NCI-H1417 (cell line): Measurements from ENCODE around the gene METTL26.

Source experiments
- DNase-seq, 3 experiments: peaks; one replicate each; lab custom pipeline; 2025; lab: John Stamatoyannopoulos, UW

METTL26 gene

DNA sequence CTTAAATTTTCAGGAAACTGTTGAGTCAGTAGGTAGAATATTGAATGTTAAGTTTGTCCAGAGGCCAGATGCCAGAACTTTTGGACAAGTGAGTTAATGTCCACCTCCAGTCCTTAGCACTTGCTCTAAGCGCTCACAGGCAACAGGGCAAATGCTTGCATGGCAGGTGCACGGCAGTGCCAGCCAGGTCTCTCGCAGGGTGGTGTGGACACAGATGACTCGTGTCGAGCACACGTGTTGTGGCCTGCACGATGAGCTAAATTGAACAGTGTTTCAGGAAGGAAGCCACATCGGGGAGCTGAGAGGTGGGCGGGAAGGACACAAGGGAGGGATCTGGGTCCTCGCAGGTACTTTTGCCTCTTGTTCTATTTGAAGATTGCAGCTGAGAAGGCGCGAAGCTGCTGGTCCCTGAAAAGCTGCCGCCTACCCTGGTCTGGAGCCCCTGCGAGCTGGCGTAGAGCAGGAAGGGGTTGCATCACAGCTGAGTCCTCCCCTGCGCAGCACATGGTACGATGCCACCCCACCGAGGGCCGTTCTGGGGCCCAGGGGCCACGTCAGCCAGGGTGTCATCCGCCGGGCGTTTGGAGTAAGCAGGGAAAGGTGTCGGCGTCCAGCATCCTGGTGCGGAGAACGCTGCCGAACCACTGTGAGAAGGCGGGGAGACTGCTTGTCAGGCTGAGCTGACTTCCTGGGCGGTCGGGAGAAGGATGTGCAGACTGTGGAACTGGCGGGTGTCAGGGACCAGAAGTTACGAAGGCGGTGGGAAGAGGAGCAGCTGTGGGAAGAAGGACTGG lies 40.0 kb downstream of the METTL26 start:
- DNase-seq = peak in 1 of 3 experiments; percentile 37

DNA sequence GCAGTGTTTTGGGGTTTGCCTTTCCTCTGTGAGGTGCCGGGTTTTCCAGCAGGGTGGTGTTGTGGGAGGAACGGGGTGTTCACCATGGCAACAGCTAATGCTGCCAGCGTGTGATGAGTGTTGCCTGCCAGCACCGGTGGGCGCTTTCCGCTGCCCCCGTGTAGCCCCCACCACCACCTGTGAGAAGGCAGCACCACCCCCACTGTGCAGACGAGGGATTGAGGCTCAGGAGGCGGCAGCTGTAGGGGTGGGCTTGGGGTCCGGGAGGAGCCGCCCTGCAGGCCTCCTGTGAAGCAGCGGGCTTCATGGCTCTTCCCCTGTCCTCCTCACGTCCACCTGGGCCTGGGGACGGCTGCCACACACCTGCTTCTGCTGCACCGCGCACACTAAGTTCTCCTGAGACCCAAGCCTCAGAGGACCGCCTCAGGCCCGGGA lies 41.0 kb downstream of the METTL26 start:
- DNase-seq = peak in 1 of 3 experiments; percentile 9

DNA sequence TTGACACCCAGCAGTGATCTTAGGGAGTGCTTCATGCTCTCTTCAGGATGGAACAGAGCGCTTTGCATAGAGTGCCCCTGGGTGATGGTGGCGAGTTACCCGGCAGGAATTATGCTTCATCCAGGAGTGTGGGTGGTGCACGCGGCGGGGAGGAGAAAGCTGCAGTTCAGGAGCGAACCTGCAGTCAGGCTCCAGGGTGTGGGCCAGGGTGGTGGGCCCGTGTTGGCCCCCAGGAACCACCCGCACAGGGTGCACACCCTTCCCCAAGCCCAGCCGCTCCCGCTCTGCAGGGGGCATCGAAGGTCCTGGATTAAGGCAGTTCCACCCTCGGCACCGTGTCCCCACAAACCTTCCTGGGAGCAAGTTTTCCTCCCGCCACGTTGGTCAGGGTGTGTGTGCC lies 42.3 kb downstream of the METTL26 start:
- DNase-seq = no peak

DNA sequence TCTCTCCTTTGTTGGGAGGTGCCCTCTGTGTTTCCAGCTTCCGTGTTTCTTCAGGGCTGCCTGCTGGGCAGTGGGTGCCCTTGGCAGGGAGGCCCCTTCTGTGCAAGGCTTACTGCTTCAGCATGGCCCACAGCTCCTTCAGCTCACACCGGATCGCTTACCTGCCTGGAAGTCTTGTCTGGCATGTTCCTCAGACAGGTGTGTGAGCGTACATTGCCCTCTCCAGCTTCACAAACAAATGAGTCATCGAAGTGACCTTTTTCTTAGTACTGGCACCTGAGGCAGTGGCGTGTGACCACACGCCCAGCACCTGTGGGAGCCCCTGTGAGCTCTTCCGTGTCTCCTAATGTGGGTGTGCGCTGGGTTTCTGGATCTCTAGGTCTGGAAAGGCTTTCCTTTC lies 42.7 kb downstream of the METTL26 start:
- peak; percentile 63 to 82 (median 80) for DNase-seq

DNA sequence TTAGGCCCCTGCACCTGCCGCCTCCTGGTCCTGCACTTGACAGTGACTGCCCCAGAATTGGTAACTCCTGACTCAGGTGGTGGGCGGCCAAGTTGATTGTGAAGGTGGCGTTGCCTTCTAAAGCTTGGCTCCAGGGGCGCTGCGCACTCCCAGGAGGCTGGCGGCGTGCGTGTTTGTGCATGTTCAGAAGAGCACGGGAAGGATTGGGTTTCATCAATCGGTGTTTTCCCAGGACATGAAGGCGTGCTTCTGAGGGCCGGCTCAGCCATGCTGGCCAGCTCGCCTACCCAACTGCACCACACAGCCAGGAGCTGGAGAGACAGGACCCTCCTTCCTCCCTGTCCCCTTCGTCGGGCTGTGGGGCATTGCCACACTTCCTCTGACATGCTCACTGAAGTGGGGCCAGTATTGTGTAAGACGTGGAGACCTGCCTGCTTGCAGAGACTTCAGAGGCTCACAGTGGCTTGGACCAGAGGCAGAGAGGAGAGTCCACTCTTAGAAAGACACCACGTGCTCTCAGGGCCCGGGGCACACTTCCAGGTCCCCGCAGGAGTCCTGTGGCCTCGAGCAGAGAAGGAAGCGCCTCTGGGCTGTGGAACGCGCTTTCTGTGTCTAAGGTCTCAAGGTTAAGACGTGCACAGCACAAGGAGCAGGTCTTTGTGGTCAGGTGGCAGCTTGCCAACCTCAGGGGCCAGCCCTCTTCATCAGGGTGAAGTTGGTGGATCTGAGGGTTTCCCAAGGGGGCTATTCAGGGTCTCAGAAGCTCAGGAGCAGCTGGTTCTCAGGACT lies 43.4 kb downstream of the METTL26 start:
- peak; percentile 72 to 90 (median 88) for DNase-seq

DNA sequence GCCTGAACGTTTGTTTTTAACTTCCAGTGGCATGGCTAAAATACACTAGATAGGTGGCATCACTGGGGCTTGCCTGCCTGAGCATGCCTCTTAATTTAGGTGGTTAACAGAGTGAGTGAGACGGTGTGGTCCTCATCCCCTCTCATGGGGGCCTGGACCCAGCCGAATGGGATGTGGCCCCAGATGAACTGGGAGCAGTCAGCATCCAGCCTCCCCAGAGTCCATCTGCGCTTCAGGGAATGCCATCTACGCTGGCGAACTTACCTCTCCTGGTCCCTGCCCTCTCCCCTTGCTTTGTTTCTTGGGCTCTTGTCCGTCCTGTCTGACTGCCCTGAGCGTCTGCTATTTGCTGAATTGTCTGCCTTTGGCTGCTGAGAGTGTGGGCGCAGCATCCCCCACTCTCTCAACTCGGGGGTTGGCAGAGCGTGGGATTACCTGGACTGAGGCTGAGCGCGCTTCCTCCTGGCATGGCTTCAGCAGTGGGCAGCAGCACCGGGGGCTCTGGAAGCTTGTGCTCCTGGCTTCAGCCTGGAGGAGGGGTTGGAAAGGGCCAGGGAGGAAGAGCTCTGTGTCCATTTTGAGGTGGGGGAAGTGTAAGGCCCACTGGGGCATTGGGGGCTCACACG lies 44.1 kb downstream of the METTL26 start:
- DNase-seq = peak in 1 of 3 experiments; percentile 37

DNA sequence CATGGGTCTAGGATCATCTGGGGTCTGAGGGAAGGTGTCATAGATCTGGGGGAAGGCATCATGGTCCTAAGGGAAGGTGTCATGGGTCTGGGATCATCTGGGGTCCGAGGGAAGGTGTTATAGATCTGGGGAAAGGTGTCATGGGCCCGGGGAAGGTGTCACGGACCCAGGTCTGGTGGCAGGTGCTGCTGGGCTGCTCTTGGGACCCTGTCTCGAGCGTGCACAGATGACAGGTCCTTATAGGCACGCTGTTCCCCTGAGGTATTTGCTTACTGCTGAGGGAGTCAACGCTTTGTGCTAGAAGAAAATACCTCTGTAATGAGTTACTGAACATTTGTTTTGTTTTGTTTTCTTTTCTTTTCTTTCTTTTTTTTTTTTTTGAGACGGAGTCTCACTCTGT lies 44.9 kb downstream of the METTL26 start:
- no peak for DNase-seq

DNA sequence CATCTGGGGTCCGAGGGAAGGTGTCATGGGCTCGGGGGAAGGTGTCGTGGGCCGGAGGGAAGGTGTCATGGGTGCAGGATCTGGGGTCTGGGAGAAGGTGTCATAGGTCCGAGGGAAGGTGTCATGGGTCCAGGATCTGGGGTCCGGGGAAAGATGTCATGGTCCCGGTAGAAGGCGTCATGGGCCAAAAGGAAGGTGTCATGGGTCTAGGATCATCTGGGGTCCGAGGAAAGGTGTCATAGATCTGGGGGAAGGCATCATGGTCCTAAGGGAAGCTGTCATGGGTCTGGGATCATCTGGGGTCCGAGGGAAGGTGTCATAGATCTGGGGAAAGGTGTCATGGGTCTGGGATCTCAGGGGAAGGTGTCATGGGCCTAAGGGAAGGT lies 45.3 kb downstream of the METTL26 start:
- no peak for DNase-seq

DNA sequence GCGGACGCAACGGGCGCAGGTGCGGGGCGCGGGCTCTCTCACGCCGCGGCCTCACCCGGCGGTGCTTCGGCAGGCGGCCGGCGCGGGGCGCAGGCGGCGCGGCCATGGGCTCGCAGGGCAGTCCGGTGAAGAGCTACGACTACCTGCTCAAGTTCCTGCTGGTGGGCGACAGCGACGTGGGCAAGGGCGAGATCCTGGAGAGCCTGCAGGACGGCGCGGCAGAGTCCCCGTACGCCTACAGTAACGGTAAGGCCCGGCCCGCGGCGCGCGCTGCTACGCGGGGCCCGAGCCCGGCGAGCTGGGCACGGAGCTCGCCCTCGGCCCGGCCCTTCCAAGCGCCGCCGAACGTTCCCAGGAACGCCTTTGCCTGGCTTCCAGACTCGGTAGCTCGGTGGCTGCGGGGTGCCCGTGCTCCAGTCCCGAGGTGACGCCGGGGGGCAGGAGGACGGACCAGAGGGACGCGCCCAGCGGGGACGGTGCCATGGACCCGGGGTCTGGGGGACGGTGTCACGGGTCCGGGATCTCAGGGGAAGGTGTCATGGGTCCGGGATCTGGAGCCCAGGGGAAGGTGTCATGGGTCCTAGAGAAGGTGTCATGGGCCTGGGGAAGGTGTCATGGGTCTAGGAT lies 45.8 kb downstream of the METTL26 start:
- DNase-seq = peak in 1 of 3 experiments; percentile 64

DNA sequence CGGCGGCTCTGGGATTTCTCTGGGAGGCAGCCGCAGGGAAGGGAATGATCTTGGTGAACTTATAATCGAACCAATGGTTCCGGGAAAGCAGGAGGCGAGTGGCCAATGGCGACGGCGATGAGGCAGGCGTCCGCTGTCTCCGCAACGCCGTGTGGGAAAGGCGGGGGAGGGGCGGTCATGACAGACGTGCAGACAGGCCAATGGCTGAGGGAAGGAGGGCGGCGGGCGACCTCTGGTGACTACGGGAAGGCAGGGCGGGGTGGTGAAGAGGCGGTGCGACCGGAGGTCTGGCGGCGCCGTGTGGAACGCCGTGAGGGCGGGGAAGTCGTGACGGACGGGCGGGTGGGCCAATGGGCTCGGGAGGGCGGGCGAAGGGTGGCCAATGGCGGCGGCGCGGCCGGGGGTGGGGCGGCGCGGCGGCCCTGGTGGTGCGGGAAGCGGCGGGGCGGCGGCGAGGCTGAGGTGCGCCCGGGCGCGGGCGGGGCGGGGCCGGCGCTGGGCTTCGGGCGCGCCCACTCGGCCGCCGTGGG lies 46.4 kb downstream of the METTL26 start, which contains the start of gene RAB40C:
TSS of gene RAB40C (plus strand) at position 409 of the 530 bp plus-strand sequence. CDS start 226 bp downstream, outside the sequence.
- DNase-seq = peak; percentile 97 to 99 (median 98)

DNA sequence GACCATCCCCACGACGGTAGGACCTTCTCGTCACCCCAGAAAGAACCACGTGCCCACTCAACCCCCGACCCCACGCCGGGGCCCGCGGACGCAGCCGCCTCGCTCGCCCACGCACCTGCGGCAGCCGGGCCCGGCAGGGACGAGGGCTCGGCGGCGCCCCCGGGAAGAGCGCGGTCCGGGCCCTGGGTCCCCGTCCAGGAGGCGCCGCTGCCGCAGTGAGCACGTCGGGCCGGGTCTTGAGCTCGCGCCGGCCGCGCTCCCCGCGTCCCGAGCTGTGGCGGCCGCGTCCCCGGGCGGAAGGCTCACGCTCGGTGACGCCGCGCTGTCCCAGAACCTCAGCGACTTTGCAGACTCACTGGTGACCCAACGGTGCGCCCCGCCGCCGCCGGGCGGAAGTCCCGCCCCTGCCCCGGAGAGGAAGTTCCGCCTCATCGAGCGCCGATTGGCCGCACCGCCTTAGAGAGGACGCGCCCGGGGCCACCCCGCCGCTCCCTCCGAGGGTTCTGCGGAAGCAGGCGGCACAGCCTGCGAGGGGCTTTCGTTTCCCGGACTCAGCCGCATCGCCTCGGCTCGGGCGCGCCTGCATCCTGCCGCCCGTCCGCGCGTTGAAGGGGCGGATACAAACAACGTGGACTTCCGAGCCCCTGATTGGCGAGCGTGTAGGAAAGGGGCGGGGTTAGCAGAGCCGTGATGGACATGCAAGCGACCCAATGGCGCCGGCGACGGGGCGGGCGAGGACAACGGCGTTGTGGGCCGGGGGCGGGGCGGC lies 47.0 kb downstream of the METTL26 start:
- DNase-seq = peak; percentile 98 to 99 (median 98)

DNA sequence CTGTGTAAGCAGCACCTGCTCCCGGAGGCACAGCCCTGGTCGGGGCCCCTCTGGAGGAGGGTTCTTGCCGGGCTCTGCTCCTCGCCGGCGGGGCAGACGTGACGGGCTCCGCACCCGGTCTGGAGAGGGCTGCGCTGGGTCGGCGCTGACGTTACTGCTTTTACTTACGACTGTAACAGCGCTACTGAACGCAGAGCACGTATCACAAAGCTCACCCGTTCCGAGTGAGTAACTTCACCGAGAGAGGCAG lies 47.5 kb downstream of the METTL26 start:
- DNase-seq = peak; percentile 44 to 80 (median 75)

DNA sequence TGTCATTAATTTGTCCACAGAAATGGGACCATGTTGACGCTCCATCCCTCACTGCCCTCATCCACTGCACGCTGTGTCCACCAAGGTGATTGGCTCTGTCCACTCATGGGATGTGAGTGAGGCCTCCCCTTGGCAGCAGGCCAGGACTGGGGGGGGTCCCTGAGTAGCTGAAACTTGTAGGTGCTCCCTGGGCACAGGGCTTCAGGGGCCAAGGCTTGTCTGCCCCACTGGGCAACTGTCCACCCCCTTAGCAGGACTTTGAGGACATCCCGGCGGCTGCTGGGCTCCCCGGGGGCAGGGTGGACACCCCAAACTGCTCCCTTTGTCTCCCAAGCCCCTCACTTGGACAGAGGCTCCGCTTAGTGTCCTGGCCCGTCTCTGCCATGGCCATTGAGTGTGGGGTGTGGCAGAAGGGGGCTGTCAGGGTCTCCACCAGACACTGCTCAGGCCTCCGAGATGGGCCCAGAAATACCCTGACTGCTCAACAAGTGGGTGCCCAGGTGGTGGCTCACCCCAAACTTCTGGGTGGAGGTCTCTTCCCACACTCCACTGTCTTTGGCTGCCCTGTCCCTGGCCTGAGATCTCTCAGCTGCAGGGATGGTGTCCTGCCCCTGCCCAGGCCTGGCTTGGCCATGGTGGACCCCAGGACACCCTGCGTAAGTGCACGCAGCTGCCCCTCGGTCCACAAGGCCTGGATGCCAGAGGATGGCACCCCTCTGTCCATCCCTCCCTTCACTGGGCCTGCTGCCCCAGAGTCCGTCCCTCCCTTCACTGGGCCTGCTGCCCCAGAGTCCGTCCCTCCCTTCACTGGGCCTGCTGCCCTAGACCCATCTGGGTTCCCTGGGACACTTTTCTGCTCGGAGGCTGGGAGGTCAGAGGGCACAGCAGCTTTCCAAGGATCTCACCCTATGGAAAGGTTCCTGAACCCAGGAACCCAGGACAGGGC lies 49.2 kb downstream of the METTL26 start:
- DNase-seq = peak in 1 of 3 experiments; percentile 28

DNA sequence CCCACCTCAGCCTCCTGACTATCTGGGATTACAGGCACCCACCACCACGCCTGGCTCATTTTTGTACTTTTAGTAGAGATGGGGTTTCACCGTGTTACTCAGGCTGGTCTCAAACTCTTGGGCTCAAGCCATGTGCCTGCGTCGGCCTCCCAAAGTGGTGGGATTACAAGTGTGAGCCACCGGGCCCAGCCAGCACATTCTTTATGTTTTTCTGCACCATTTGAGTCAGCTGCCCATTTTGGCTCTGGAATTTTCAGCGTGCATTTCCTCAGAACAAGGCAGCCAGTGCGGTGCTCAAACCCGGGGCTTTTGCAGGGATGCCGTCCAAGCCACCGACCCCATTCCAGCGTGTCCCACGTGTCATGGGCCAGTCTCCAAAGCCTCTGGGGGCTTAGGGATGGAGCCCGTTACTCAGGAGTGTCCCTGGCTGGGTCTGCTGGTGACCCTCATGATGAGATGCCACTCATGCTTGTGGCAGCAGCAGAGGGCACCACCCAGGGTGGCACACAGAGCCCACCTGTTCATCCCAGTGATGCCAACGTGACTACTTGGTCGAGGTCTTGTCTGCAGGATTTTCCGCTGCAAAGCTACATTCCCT lies 50.0 kb downstream of the METTL26 start:
- no peak for DNase-seq

DNA sequence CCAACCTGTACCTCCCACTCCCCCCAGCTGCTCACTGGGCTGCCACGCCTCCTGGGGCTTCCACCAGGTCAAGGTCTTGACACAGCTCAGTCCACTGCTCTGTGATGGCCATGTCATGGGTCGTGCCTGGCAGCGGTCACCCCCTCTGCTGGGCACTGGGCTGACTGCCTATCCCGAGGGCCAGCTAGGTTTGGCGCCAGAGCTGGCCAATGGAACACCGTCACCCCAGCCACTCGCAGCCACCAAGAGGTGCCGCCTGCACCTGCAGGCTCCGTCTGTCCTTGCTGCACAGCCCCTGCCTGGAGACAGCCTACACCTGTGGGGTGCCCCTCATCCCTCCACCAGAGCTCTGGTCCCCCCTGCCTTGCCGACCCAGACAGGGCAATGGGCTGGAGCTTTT lies 50.8 kb downstream of the METTL26 start:
- peak in 2 of 3 experiments; percentile 43 to 57 for DNase-seq
